ENCODE measurements around the gene NPIPB6. TPM values are rescaled to one million over a fixed set of nuclear protein-coding genes. Genes with fewer than 3 reads are reported as not detected.

Gene NPIPB6
- total RNA-seq, 2 donors from 2014 or later = 13.8 TPM; not detected in 1

GRCh38 chr16:28320023-28320561 is 43.2 kb downstream of the NPIPB6 start:
- H3K4me3 ChIP-seq = no peak overlapping the region
- no peaks in the 10 kb centered on the region for H3K27me3 ChIP-seq
- peaks cover 3% of the 10 kb centered on the region for H3K4me1 ChIP-seq
- no peaks in the 10 kb centered on the region for H3K36me3 ChIP-seq (replicated peaks in 1 of 2; ENCODE audit: insufficient read depth in 1 of 2, low read depth in 2 of 2)
- no peak overlapping the region for H3K27ac ChIP-seq
- DNase-seq (no peak), ATAC-seq (no peak)
- no peaks in the 10 kb centered on the region for H3K9me3 ChIP-seq
- TF ChIP-seq POLR2A (IDR thresholded peaks at IDR 0.05) (no peak), CTCF (IDR thresholded peaks at IDR 0.05) (no peak)
- intact Hi-C loops (cut with DNase I) = no loop called here
- 96 to 97% methylated on average over 47 to 52 of the region's 73 CpGs for WGBS, 2 donors

GRCh38 chr16:28319476-28320022 is 43.8 kb downstream of the NPIPB6 start:
- no peak for DNase-seq
- Histone ChIP-seq H3K27ac (no peak overlapping the region), H3K9me3 (no peaks in the 10 kb centered on the region), H3K4me1 (peaks cover 3% of the 10 kb centered on the region), H3K36me3 (replicated peaks in 1 of 2; ENCODE audit: insufficient read depth in 1 of 2, low read depth in 2 of 2) (no peaks in the 10 kb centered on the region), H3K4me3 (no peak overlapping the region), H3K27me3 (no peaks in the 10 kb centered on the region)
- WGBS, 2 donors = 90 to 96% methylated on average over 18 to 26 of the region's 26 CpGs
- no peak for TF ChIP-seq POLR2A (IDR thresholded peaks at IDR 0.05)
- no peak for TF ChIP-seq CTCF (IDR thresholded peaks at IDR 0.05)
- intact Hi-C loops (cut with DNase I) = loop anchor here (5.0 kb wide), 1 partner anchor 42 kb away; no protein-coding TSS in a partner anchor
- no peak for ATAC-seq

DNA sequence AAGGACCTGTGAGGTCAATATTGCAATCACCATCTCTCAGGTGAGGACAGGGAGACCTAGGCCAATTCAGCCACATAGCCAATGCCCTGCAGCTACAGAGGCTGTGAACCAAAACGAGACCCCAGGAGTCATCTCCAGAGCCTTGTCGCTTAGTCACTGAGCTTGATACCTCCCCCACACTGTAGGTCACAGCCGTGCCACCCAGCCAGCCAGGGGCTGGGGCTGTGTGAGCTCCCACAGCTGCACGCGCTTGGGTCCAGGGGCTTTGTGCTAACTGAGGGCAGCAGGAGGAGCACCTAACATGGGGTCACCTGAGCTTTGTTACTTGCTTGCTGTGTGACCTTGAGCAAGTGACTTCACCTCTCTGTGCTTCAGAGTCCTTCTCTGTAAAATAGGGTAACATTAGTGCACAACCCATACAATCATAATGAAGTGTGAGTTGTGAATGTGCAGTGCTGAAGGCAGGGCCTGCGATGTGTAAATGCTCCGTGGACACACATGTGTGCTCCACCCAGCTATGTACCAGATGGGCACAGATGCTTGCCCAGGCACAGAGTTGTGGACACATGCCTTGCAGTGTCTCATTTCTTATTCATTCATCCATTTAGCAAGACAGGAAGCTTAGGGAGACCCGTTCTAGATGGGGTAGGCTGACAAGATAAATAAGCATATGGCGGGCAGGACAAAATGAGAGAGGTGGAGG is 45.1 kb downstream of the NPIPB6 start:
- H3K9me3 ChIP-seq = no peaks in the 10 kb centered on the region
- no peak for ATAC-seq
- no peak for DNase-seq
- H3K36me3 ChIP-seq (replicated peaks in 1 of 2; ENCODE audit: insufficient read depth in 1 of 2, low read depth in 2 of 2) = no peaks in the 10 kb centered on the region
- 79 to 86% methylated on average over 4 to 9 of the region's 9 CpGs for WGBS, 2 donors
- H3K27ac ChIP-seq = no peak overlapping the region
- H3K27me3 ChIP-seq = no peaks in the 10 kb centered on the region
- H3K4me1 ChIP-seq = peaks cover 3% of the 10 kb centered on the region
- no peak overlapping the region for H3K4me3 ChIP-seq
- TF ChIP-seq CTCF (IDR thresholded peaks at IDR 0.05) = no peak
- TF ChIP-seq POLR2A (IDR thresholded peaks at IDR 0.05) = no peak
- intact Hi-C loops (cut with DNase I) = loop anchor here (5.0 kb wide), 1 partner anchor 41 kb away; no protein-coding TSS in a partner anchor

DNA sequence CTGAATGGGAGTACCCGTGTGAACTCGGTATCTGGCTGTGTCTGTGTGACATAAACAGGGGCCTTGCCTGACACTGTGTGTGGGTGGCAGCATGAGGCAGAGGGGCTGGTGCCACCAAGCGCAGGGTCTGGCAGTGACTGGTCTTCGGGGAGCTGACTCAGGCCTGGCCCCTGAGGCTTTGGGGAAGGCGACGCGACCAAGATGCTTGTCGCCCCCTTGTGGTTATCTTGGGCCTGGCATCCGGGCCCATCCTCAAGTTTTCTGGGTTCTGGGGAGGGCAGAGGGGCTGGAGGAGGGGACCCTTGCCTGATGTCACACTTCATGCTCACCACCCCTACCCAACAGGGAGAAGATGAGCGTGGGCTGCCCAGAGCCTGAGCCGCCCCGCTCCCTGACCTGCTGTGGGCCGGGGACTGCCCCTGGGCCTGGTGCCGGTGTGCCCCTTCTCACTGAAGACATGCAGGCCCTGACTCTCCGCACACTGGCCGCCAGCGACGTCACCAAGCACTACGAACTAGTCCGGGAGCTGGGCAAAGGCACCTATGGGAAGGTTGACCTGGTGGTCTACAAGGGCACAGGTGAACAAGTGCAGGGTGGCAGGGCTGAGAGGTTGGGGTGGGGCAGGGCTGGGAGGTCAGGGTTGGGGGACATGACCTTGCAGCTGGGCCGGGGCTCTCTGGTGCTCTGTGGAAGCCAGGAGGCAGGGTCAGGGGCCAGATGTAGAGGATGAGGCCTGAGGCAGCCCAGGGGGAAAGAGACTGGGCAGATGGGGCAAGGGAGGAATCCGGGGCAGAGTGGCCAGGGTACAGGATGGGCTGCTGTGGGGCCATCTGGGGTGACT is 46.0 kb downstream of the NPIPB6 start:
- peak; percentile 54 to 70 (median 64) for DNase-seq
- ATAC-seq = peak; percentile 62
- intact Hi-C loops (cut with DNase I) = loop anchor here (5.0 kb wide), 1 partner anchor 40 kb away; no protein-coding TSS in a partner anchor

More for the DNA sequence above, 46.0 kb downstream of the NPIPB6 start:
- Histone ChIP-seq H3K9me3 (no peaks in the 10 kb centered on the region), H3K4me1 (peaks cover 3% of the 10 kb centered on the region), H3K27ac (no peak overlapping the region), H3K27me3 (no peaks in the 10 kb centered on the region), H3K36me3 (replicated peaks in 1 of 2; ENCODE audit: insufficient read depth in 1 of 2, low read depth in 2 of 2) (no peaks in the 10 kb centered on the region), H3K4me3 (no peak overlapping the region)
- WGBS, 2 donors = 39 to 40% methylated on average over 12 to 22 of the region's 22 CpGs
- TF ChIP-seq CTCF (IDR thresholded peaks at IDR 0.05) (peak; percentile 68 to 92 (median 76)), POLR2A (IDR thresholded peaks at IDR 0.05) (no peak)
